Measurements from ENCODE around the gene RPP25L. TPM values are rescaled to one million over a fixed set of nuclear protein-coding genes. Genes with fewer than 3 reads are reported as not detected.

The RPP25L gene
- total RNA-seq, 2 donors from 2014 or later: 37.0 to 54.4 TPM

DNA sequence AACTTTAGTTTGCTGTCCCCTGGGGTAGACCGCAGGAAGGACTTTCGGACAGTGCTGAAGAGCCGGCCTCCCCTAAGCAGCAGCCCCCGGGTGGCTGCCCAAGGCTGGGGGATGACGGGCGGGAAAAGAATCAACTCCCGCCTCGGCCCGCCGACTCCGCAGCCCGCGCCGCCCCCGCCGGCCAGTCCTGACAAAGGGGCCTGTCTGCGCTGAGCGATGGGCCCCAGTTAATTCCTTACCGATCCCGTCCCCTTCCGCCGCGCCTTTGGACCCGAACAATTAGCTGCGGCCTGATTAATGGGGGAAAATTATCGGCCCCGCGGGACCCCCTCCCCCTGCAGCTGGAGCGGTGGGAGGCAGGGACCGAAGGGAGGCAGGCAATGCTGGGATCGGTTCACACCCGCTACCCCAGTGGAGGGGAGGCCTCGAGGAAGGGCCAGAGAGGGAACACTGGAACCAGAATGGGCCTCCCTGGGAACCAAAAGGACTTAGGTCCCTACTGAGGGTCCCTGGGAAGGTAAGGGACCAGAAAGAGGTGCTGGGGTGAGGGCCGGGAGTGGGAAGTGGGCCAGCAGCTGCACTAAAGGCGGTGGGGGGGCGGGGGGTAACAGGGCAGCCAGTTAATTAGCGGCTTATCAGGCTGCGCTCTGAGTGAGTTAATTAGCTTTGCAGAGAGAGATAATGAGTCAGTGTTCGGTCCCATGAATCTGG lies 12.7 kb upstream of the RPP25L start:
- H3K4me1 ChIP-seq: peaks cover 3% of the 10 kb centered on the region
- no peak for DNase-seq
- H3K27me3 ChIP-seq: peaks cover 75% of the 10 kb centered on the region
- TF ChIP-seq, protein P1, sequence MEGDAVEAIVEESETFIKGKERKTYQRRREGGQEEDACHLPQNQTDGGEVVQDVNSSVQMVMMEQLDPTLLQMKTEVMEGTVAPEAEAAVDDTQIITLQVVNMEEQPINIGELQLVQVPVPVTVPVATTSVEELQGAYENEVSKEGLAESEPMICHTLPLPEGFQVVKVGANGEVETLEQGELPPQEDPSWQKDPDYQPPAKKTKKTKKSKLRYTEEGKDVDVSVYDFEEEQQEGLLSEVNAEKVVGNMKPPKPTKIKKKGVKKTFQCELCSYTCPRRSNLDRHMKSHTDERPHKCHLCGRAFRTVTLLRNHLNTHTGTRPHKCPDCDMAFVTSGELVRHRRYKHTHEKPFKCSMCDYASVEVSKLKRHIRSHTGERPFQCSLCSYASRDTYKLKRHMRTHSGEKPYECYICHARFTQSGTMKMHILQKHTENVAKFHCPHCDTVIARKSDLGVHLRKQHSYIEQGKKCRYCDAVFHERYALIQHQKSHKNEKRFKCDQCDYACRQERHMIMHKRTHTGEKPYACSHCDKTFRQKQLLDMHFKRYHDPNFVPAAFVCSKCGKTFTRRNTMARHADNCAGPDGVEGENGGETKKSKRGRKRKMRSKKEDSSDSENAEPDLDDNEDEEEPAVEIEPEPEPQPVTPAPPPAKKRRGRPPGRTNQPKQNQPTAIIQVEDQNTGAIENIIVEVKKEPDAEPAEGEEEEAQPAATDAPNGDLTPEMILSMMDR (IDR thresholded peaks at IDR 0.05): no peak
- no peak overlapping the region for H3K27ac ChIP-seq
- H3K9me3 ChIP-seq: no peaks in the 10 kb centered on the region
- intact Hi-C loops (cut with DNase I): no loop called here
- no peak overlapping the region for H3K4me3 ChIP-seq
- H3K9ac ChIP-seq (ENCODE audit: low read depth in 2 of 2, low read length in 2 of 2): no peak overlapping the region
- H3K36me3 ChIP-seq: no peaks in the 10 kb centered on the region

DNA sequence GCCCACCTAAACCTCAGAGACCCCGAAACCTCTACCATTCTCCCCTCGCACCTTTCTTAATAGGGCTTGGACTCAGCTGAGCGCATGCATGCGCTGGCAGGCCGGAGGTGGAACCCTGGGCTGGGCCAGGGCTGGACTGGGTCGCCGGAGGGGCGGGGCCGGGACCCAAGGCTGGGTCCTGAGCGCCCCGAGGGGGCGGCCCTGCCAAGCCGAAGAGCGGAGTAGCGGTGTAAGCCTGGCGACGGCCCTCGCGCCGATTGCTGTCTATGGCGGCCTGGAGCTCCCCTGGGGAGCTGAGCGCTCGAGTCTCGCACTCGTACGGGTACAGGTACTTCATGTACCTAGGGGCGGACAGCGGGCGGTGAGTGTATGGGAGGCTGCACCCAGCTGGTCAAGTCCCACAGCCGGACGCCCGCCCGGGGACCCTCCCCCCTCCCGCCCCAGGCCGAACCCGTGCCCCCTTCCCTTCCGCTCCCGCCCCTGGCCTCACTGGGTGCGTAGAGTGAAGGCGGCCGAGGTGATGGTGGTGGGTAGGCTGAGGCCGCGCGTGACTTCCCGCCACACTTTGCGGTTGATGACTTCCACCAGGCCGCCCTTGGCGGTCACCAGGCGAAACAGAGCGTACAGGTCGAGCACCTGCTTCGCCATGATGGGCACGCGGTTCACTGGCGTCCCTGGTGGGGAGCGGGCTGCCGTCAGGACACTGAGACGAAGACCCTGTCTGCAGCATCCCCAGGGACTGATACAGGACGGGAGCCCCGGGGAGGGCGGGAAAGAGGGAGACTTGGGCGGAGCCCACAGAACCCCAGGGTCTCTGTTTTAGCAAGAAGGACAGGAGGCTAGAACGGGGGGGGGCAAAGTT lies 11.7 kb upstream of the RPP25L start:
- intact Hi-C loops (cut with DNase I): no loop called here

DNA sequence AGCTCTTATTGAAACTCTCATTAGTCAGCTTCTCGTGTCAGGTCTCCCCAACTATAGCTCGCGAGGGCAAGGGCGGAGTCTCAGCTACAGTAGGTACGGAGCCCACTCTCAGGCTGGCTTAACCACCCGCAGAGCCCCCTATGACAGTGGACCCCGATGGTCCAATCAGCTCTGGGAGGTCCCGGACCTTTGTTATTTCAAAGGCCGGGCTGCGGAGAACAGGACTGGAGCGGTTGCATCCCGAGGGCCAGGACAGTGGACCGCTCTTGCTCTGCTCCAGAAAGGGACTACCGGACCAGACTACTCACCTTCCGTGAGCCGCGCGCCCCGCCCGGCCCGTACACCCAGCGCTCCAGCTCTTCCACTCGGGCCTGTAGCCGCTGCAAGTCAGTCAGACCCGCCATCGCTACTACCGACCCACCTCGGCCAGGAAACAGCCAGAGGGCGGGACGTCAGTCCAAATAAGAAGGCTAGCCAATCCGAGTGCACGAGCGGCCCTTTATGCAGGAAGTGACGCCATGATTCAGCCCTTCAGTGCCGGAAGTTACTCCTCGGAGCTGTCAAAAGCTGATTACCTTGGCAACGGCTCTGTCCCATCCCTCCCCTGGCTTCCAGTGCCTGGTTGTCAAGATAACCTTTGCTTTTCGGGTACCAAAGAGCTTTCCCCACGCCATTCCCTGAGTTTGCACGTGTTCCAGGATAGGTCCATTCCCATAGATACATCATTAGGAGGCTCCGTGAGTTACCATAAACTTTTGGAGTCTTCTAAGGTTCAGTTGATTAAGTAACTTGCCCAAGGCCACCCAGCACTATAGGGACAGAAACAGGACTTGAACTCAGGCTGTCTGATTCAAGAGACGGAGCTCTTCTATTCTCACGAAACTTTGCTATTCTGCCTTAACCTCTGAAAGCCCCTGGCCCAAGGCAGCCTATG lies 8.4 kb upstream of the RPP25L start, which contains the start of gene DCTN3:
DCTN3 (minus strand) TSS at position 435 of the 934 bp plus-strand sequence; CDS start at position 404, 31 bp downstream.
- no peak within 1 kb of the TSS for H3K27ac ChIP-seq
- intact Hi-C loops (cut with DNase I): no loop called here
- peak; percentile 94 for DNase-seq
- H3K4me3 ChIP-seq: peak within 1 kb of the TSS; percentile 91
- H3K36me3 ChIP-seq: peaks cover 14% of the 10 kb centered on the region
- TF ChIP-seq, protein P1 (IDR thresholded peaks at IDR 0.05): no peak
- no peaks in the 10 kb centered on the region for H3K9me3 ChIP-seq
- peaks cover 8% of the 10 kb centered on the region for H3K4me1 ChIP-seq
- H3K9ac ChIP-seq (ENCODE audit: low read depth in 2 of 2, low read length in 2 of 2): peak within 1 kb of the TSS; percentile 88 to 89
- peaks cover 33% of the 10 kb centered on the region for H3K27me3 ChIP-seq

More for the DNA sequence above, 11.7 kb upstream of the RPP25L start:
- Histone ChIP-seq H3K4me3 (no peak overlapping the region), H3K27me3 (peaks cover 64% of the 10 kb centered on the region), H3K9ac (ENCODE audit: low read depth in 2 of 2, low read length in 2 of 2) (no peak overlapping the region), H3K9me3 (no peaks in the 10 kb centered on the region), H3K36me3 (no peaks in the 10 kb centered on the region), H3K4me1 (peaks cover 8% of the 10 kb centered on the region), H3K27ac (no peak overlapping the region)
- TF ChIP-seq, protein P1 (IDR thresholded peaks at IDR 0.05): no peak
- no peak for DNase-seq

DNA sequence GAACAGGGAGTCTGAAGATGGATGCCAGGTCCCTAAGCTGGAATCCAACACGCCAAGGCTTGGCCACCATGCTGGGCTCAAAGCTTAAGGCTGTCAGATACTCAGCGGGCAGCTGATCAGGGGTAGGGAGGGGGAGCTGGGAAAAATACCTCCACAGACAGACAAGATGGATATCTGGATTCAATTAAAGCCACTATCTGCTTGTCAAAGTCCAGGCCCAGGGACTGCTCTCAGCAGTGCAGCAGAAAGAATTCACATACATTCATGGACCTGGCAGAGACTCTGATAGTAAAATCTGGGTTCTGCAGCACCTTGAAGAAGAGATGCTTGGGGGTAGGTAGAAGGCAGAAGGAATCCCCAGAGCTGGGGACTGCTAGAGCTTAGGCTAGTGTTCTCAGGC lies 3.2 kb upstream of the RPP25L start:
- no peak for DNase-seq
- TF ChIP-seq, protein P1 (IDR thresholded peaks at IDR 0.05): no peak
- intact Hi-C loops (cut with DNase I): no loop called here
- Histone ChIP-seq H3K36me3 (peaks cover 14% of the 10 kb centered on the region), H3K4me3 (no peak overlapping the region), H3K9me3 (no peaks in the 10 kb centered on the region), H3K27me3 (no peaks in the 10 kb centered on the region), H3K4me1 (peaks cover 8% of the 10 kb centered on the region), H3K27ac (no peak overlapping the region), H3K9ac (ENCODE audit: low read depth in 2 of 2, low read length in 2 of 2) (no peak overlapping the region)
